HL-60/S4 treated with retinoic acid at 250 ng/mL for 4 days and 3 days (cell line): Measurements from ENCODE around the gene FTCD.

Experiments
- in situ Hi-C: fragments of 300-500 bp; cut with MboI; formaldehyde crosslinking; loops from 2 replicates; pipeline ENCODE4 v1.7.0; 2022; ENCODE audit warnings: low sequenced_read_pairs

Gene FTCD

GRCh38 chr21:46095083-46095719, 60.2 kb downstream of the FTCD start:
- in situ Hi-C loops: no loop called here

- in situ Hi-C loops: no loop called here
These were observed 60.8 kb downstream of the FTCD start for GRCh38 chr21:46094401-46095082.

GRCh38 chr21:46093668-46094400, 61.5 kb downstream of the FTCD start:
- in situ Hi-C loops: no loop called here

- in situ Hi-C loops: no loop called here
These were observed 62.3 kb downstream of the FTCD start for GRCh38 chr21:46092811-46093667.

- in situ Hi-C loops: no loop called here
These were observed 63.2 kb downstream of the FTCD start for GRCh38 chr21:46092026-46092764.

- in situ Hi-C loops: no loop called here
These were observed 63.8 kb downstream of the FTCD start for GRCh38 chr21:46091631-46092025.

- in situ Hi-C loops: no loop called here
These were observed 64.3 kb downstream of the FTCD start for GRCh38 chr21:46091118-46091517.

GRCh38 chr21:46089285-46089684, 66.1 kb downstream of the FTCD start:
- in situ Hi-C loops: no loop called here

GRCh38 chr21:46088189-46088588, 67.2 kb downstream of the FTCD start:
- in situ Hi-C loops: no loop called here

- in situ Hi-C loops: no loop called here
These were observed 67.7 kb downstream of the FTCD start for GRCh38 chr21:46087641-46088040.
